Stimulated activated naive CD4-positive, alpha-beta T cell (primary cell): ENCODE measurements around the gene XRCC3.
A peak's percentile ranks its signal among the peaks of the same experiment; 100 is the strongest.

Source experiments
- DNase-seq, 6 experiments: peaks; one replicate each; lab custom pipeline; 2025; lab: John Stamatoyannopoulos, UW

Gene XRCC3

GRCh38 chr14:103715052-103716000 is at the start of gene XRCC3, which contains the start of gene ZFYVE21:
XRCC3 (minus strand) TSS chr14:103715451; CDS start chr14:103711087, 4,364 bp downstream.
ZFYVE21 (plus strand) TSS chr14:103715810; CDS start chr14:103715842, 32 bp downstream.
- DNase-seq: peak; percentile 97 to 100 (median 99)

- no peak for DNase-seq
Measured at GRCh38 chr14:103763730-103764488, 48.7 kb upstream of the XRCC3 start.

GRCh38 chr14:103762541-103762940 is 47.3 kb upstream of the XRCC3 start:
- no peak for DNase-seq

DNA sequence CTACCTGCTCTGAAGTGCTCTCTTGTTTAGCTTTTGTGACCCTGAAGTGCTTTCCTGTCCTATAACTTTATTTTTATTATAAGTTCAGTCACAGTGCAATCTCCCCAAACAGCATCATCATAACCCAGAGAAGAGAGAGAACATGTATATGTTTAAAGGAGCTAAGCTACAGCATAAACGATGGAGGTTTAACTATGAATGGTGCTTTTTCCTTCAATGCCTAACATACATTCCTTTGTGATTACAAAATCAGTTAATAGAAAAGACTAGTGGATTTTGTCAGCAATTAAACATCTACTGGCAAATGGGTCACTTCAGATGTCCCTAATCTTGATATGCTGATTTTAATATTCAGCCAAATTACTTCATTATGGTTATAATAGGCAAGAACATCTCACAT is 46.8 kb upstream of the XRCC3 start:
- no peak for DNase-seq

- DNase-seq: no peak
Measured at GRCh38 chr14:103758059-103758776, 43.0 kb upstream of the XRCC3 start.

- DNase-seq: no peak
Measured at GRCh38 chr14:103755060-103755459, 39.8 kb upstream of the XRCC3 start.

DNA sequence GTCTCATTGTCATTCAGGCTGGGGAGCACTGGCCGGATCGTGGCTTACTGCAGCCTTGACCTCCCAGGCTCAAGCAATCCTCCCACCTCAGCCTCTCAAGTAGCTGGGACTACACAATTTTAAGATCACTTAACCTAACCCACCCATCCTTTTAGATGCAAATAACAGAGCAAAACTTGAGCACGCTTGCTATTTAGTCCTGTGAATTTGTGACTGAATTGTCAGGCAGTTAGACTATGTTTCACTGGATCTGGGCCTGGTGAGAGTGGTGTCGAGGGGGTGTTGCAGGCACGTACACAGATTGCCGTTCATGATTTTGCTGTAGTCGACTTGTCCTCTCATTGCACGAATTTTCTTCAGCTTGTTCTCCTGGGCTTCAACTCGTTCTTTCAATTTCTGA is 38.5 kb upstream of the XRCC3 start:
- DNase-seq: no peak

- no peak for DNase-seq
Measured at GRCh38 chr14:103749860-103750259, 34.6 kb upstream of the XRCC3 start.

DNA sequence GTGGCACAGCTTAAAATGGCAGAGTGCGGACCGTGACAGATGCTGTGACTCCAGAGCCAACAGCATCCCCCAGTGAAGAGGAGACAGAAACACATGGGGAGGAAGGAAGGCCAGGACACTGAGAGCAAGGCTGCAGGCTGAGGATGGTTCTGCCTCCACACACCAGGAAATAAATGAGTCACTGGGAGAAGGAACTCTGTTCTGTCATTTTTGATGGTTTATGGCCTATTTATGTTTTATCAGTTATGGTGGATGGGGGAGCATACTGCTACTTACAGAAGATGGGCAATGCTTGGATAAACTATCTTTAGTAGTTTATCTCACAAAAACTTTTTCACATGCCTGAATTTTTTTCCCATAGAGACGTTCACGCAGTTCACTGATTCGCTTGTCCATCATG is 34.2 kb upstream of the XRCC3 start:
- no peak for DNase-seq

DNA sequence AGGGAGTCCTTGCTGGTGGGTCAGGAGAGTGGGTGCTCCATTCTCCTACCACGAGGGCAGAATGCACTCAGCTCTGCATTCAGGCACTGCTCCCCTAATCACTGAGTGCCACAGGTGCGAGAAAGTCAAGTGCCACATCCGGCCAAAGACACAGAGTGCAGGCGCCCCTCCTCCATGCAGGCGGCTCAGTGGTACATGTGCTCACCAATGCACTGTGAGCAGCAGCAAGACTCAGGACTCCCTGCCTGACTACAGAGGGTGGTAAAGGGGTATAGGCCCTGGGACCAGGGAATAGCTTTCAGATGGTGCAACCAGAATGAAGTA is 33.2 kb upstream of the XRCC3 start:
- DNase-seq: peak in 5 of 6 experiments; percentile 26 to 57 (median 52)

GRCh38 chr14:103746701-103747100 is 31.4 kb upstream of the XRCC3 start:
- no peak for DNase-seq

- DNase-seq: no peak
Measured at GRCh38 chr14:103745424-103745823, 30.2 kb upstream of the XRCC3 start.

- DNase-seq: no peak
Measured at GRCh38 chr14:103744621-103745395, 29.6 kb upstream of the XRCC3 start.

- no peak for DNase-seq
Measured at GRCh38 chr14:103743691-103744090, 28.4 kb upstream of the XRCC3 start.

DNA sequence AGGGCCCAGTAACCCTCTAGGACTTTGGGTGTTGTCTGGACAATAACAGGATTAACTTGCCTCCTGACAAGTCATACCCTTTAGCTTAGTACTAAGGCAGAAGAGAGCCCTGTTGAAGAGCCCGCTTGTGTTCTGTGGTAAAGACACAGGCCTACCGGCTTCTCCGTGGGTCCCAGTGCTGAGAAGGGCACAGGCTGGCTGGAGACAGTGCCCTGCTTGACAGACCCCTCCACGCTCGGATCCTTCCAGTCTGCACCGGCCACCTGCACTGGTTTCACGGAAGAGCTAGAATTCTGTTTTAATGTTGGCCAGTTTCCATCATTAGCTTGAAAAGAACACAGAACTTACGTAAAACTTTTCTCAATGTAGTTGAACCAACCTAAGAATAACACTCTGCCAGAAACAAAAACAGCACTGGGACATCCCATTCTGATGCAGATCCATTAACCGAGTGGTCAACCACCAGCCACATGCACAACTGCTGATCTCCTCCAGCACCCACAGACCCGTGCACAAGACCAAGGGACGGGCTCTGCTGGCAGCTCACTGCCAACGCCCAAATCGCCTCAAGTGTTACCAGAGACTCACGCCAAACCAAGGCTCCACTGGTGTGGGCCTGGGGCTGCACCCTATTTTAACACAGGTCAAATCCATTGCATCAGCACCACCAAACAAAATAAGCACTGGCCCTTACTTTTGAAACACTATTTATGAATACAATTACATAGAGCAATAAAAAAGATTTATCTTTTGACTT is 27.4 kb upstream of the XRCC3 start:
- no peak for DNase-seq

DNA sequence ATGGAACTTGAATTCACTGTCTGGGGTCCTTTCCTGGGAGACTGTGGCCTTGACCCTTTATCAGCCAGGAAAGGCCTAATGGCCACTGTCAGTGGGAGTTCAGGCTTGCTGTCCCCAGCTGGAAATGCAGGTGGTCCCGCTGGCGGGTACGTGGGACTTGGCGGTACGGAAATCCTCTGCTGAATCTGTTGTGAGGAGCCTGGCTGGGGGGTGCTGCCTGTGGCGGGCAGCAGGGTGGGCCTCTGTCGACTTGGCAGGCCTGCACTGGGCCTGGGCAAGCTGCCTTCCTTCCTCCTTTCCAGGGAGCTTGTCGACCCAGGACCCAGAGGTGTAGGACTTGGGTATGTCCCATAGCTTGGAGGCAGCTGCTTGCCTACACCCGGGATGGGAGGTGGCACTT is 26.6 kb upstream of the XRCC3 start:
- no peak for DNase-seq

GRCh38 chr14:103740991-103741689 is 25.9 kb upstream of the XRCC3 start:
- no peak for DNase-seq

- DNase-seq: no peak
Measured at GRCh38 chr14:103739793-103740501, 24.7 kb upstream of the XRCC3 start.

DNA sequence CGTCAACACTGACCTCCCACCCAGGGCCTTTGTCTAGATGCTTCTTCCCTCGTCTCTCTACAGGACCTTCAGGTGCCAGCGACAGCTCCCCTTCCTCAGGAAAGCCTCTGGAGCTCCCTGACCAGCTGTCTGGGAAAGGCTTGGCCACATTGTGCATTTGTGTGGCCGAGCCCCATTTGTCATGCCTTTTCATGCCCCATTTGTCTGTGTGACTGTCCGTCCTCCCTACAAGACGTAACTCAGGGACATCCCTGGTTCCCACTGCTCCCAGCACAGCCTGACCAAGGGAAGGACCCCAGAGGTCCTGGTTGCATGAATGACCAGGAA is 24.2 kb upstream of the XRCC3 start:
- DNase-seq: no peak
